SK-N-DZ (cell line): ENCODE measurements around the gene LYSMD1. TPM values are rescaled to one million over a fixed set of nuclear protein-coding genes. Genes with fewer than 3 reads are reported as not detected.
"Not testable (repeated sequence)": the region's sequence is repeated elsewhere in the genome, so short reads cannot be mapped to it uniquely, and the experiment has no call there.

Experiments
- DNase-seq: peaks from one replicate; pipeline ENCODE4 v3.0.0-alpha.2; 2015; ENCODE audit warnings: low spot score
- polyA plus RNA-seq, 2 experiments: library from polyadenylated mRNA; depleted of rRNA; stranded (reverse); fragments of >200 nt; gene quantifications; 2 replicates each; pipeline ENCODE4 v1.2.3, GENCODE V29; 2014

The LYSMD1 gene
- polyA plus RNA-seq (2014; cell fraction: cytosol; rRNA removed), result 27.1 and 29.7 TPM in 2 replicates
- 13.9 and 14.9 TPM in 2 replicates for polyA plus RNA-seq (2014; cell fraction: nucleus; rRNA removed)

GRCh38 chr1:151165738-151166504 lies at the start of gene LYSMD1, which contains the start of gene SCNM1:
Gene LYSMD1, minus strand, starts transcription at chr1:151165902. Its CDS starts 644 bp downstream, at chr1:151165258.
Gene SCNM1, plus strand, starts transcription at chr1:151166144. Its CDS starts 9 bp downstream, at chr1:151166153.
- DNase-seq, result peak; percentile 100

- no peak for DNase-seq
These were observed 47.9 kb upstream of the LYSMD1 start for GRCh38 chr1:151213560-151213959.

- DNase-seq, result no peak
These were observed 46.4 kb upstream of the LYSMD1 start for GRCh38 chr1:151211972-151212705.

DNA sequence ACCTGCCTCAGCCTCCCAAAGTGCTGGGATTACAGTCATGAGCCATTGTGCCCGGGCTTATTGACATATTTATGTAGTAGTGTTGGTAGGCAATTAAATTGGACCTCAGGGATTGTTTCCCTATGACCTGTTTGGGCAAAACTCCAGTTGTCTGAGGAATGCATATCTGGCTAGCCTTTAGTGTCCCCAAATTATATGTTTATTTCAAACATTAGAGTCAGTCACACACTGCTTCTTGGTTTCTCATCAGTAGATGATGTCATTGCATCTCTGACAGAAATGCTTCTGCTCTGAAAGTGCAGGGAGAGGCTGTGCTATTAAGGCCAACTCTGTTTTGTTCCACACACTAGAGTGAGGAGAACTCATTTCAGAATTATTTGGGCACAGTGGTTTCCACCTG lies 45.1 kb upstream of the LYSMD1 start:
- DNase-seq, result no peak

DNA sequence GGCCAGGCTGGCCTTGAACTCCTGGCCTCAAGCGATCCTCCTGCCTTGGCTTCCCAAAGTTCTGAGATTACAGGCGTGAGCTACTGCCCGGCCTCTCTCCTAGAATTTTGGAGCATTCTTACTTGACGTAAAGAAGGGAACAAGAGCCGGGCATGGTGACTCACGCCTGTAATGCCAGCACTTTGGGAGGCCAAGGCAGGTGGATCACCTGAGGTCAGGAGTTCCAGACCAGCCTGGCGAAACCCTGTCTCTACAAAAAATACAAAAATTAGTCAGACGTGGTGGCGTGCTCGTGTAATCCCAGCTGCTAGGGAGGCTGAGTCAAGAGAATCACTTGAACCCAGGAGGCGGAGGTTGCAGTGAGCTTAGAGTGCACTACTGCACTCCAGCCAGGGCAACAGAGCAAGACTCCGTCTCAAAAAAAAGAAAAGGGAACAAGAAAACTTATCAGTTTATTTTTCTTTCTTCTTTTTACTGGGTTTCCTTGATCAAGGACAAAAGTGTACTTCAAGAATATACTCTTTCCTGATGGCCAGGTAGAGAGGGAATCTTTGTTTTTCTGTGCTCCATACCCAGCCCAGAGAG lies 39.8 kb upstream of the LYSMD1 start:
- DNase-seq, result not testable (repeated sequence)

DNA sequence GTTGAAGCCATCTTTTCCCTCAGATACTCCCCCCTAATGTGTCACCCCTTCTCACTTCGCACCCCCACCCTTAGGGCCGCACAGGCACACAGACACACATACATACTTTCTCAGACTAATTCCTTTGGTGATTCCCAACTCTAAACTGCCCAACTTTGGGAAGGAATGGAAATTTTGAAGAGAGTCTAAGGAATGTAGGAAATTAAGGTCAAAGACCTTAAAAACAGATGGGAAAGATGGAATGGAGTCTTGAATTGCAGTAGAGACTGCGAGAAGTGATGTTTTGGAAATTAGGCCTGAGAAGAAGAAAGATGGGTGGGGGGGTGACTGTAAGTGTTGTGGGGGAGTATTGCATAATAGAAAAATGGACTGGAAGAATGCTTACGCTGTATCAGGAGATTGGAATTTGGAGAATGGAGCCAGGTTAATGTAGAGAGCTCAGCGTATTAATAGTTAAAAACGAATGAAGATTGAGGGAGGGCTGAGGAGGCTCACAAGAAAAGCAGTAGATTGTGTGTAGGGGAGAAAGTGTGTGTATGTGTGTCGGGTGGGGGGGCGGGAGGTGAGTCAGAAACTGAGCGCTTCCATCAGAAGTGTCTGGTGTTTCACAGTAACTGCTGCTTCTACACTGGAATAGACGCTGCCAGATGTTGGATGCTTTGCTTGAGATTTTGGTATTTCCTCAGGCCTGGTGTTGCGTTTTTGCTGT lies 34.3 kb upstream of the LYSMD1 start:
- DNase-seq, result no peak

DNA sequence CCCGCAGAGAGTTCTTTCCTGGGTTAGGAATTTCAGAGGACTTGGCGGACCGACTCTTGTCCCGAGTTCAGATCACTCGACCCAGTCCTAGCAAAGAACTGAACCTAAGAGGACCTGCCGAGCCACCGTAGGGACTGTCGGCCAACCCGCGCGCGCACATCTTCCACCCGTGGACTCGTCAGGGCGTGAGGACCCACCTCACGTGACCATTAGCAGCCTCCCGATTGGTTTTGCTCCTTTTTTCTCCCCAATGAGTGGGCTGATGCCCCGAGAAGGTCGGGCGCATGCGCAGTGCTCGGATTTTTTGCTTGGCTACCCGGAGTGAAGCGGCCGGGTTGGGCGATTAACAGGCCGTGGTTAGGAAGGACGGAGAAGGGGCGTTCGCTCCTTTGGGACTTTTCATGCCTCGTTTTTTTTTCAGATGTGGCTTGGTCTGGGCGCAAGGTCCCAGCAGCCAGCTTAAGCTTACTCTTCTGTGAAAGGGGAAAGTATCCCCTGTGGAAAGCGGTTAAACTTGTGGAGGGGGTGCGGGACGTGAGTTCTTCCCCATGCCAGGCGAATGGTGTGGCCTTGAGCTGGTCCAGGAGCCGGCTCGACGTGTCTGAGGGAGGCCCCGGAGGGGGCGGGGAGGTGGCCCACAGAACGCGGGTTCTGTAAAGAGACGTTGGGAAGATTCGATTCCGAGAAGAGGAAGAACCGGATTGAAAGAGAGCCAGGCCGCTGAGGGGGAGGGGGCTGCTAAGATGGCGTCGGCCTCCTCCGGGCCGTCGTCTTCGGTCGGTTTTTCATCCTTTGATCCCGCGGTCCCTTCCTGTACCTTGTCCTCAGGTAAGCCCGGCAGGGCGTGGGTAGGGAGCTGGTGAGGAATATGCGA lies 32.8 kb upstream of the LYSMD1 start, which contains the start of gene PIP5K1A:
TSS of gene PIP5K1A (plus strand) at position 299 of the 874 bp plus-strand sequence. CDS start at position 744, 445 bp downstream.
- DNase-seq, result peak; percentile 99

- DNase-seq, result no peak
These were observed 32.2 kb upstream of the LYSMD1 start for GRCh38 chr1:151197863-151198253.

DNA sequence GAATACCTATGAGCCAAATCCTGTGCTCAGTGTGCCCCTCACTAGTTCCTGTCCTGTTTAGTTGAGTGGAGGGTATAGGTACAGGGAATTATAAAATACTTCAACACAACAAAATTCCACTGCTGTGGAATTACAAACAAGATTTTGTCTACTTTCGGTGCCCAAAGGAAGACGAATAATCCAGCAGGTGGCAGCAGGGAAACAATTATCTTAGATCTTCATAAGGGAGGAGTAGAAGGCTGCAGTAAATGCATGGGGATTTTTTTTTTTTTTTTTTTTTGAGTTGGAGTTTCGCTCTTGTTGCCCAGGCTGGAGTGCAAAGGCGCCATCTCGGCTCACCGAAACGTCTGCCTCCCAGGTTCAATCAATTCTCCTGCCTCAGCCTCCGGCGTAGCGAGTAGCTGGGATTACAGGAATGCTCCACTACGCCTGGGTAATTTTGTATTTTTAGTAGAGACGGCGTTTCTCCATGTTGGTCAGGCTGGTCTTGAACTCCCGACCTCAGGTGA lies 30.6 kb upstream of the LYSMD1 start:
- DNase-seq, result peak; percentile 88

- DNase-seq, result not testable (repeated sequence)
These were observed 29.3 kb upstream of the LYSMD1 start for GRCh38 chr1:151194894-151195594.

GRCh38 chr1:151193856-151194255 lies 28.2 kb upstream of the LYSMD1 start:
- DNase-seq, result no peak

GRCh38 chr1:151193304-151193703 lies 27.6 kb upstream of the LYSMD1 start:
- no peak for DNase-seq

DNA sequence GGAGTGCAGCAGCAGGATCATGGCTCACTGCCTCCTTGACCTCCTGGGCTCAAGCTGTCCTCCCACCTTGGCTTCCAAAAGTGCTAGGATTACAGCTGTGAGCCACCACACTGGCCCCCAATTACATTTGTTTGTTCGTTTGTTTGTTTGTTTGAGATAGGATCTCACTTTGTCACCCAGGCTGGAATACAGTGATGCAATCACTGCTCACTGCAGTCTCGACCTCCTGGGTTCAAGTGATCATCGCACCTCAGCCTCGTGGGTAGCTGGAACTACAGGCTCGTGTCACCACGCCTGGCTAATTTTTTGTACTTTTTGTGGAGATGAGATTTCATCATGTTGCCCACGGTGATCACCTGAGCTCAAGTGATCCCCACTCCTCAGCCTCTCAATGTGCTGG lies 26.3 kb upstream of the LYSMD1 start:
- no peak for DNase-seq

DNA sequence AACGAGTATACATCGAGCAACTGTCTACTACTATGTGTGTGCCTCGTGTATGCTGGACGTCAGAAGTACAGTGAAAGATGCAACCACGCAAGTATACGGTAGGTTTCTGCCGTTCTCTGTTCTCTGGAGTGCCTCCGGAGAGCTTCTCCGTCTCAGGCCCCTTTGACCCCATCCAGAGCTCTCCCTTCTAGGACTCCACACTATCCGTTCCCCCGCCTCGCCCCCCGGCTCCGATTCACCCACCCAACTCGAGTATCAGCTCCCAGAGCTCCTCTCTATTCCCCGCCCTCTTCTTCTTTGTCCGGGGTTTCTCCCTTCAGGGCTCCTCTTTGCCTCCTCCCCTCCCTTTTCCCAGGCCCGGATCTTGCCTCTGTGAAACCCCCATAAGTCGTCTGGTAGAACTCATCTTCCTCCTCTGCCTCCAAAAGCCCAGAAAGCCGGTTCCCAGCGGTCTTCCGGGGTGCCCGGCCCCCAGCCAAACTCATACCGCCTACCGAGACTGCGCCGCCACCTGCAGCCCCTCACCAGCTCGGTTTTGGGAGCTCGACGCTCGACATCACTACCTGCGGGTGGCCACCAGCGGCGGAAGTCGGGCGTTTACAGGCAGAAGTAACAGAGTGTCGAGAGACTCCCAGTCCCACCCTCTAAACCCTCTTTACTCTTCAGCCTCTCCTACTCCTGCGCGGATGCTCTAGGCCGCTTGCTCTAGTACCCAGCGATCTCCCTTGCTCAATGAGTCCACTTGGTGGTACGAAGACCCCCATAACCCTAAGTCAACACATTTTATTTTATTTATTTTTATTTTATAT lies 24.1 kb upstream of the LYSMD1 start, which contains the start of gene VPS72:
TSS of gene VPS72 (minus strand) at position 561 of the 809 bp plus-strand sequence. CDS start at position 485, 76 bp downstream.
- peak; percentile 96 for DNase-seq

GRCh38 chr1:151188667-151189066 lies 23.0 kb upstream of the LYSMD1 start:
- DNase-seq, result not testable (repeated sequence)

DNA sequence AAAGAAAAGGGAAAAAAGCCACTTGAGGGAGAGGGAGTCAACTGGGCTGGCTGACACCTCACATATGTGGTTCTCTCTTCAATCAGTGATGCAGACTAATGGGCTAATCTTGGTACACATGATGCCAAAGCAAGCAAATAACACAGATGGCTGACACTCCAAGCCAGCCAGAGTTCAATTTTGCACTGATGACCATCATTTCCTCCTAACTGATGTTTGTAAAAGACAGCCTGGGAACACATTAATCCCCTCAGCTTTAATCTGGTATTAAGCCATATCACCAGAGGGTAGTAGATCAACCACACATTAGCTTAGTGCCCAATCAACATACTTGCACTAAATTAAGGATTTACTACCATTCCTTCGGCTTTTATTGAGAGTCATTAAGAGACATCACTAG lies 21.5 kb upstream of the LYSMD1 start:
- DNase-seq, result no peak

DNA sequence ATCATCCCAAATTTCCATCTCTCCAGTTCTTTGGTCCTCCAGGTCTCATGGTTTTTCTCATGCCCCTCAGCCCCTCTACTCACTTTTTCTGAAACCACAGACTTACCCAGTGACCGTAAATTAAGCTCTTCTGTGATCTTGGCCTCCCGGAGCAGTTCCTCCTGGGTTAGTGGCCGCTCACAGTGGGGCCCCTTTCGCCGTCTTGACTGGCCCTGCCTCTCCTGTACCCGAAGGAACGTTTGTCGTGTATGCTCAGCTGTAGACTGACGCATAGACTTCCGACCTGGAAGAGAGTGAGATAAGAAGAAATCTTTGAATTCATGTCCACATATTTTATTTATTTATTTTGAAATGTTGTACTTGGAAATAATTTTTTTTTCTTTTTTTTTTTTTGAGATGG lies 18.5 kb upstream of the LYSMD1 start:
- DNase-seq, result no peak

- DNase-seq, result no peak
These were observed 10.9 kb upstream of the LYSMD1 start for GRCh38 chr1:151176514-151177045.
